Middle frontal gyrus (tissue), 1 donor: Measurements from ENCODE around the gene ZDHHC17.
"Not testable (repeated sequence)": the region's sequence is repeated elsewhere in the genome, so short reads cannot be mapped to it uniquely, and the experiment has no call there.

Experiments used
- DNase-seq: peaks from one replicate; pipeline ENCODE4 v3.0.0-alpha.2; 2015; ENCODE audit warnings: low spot score; ENCODE audit errors: extremely low spot score

The ZDHHC17 gene

DNA sequence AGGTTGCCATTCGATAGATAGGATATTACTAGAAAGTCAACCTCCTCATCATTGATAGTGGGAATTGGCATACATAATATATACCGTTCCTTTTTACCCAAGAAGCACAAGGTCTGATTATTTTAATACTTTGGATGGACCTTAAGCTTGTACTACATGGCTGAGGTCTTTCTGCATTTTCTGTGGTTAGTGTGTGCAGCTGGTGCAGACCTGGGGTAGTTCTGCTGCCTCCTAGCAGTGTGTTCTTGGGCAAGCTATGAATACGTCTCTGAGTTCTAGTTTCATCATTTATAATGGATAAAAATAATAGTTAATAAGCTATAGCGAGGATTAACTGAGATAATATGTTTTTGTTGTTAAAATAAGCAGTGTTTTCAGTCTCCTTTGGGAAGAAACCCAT lies 2.2 kb downstream of the ZDHHC17 start:
- DNase-seq: no peak

DNA sequence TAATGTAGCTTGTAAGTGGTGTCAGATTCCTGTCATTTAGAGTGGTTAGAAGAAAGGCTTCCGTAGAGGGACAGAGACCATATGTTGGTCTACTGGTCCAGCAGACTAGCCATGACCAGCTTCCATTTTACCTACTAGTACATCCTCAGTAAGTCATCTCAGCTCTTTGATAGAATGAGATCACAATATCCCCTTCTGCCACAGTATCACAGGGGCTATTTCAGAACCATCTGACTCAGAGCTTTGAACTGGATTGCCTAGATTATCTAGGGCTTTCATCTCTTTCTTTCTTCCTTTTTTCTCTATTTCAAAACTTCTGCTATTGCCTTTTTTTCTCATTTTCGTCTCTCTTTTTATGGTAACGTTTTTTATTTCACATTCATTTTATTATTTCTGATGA lies 4.7 kb downstream of the ZDHHC17 start:
- DNase-seq: no peak

DNA sequence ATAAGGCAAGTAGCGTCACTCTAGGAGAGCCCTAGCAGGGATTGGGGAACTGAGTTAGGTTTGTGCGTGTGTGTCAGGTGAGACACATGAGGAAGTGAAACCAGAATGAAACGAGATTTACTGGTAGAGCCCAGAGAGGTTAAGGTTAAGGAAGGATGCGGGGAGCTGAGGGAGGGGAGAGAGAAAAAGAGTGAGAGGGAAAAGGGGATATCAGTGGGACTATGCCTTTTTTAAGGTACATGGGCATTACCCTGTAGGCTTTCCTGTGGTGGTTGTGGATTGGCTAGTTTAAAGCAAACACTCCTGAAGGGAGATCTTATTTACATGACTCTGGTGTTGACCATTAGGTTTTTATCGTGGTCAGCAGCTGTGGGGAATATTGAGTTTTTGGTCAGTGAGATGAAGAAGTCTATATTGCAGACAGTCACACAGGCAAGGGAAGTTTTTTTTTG lies 13.9 kb downstream of the ZDHHC17 start:
- no peak for DNase-seq

DNA sequence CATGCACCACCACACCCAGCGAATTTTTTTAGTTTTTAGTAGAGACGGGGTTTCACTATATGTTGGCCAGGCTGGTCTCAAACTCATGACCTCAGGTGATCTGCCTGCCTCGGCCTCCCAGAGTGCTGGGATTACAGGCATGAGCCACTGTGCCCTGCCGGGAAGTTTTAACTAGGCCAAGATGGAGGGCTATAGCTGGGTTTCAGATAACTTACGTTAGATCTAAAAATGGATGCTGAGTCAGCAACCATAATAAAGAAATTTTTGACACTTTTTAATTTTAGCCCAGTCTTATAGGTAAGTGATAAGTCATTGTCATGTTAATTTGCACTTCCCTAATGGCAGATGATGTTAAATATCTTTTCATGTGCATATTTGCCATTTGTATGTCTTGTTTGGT lies 14.4 kb downstream of the ZDHHC17 start:
- no peak for DNase-seq

DNA sequence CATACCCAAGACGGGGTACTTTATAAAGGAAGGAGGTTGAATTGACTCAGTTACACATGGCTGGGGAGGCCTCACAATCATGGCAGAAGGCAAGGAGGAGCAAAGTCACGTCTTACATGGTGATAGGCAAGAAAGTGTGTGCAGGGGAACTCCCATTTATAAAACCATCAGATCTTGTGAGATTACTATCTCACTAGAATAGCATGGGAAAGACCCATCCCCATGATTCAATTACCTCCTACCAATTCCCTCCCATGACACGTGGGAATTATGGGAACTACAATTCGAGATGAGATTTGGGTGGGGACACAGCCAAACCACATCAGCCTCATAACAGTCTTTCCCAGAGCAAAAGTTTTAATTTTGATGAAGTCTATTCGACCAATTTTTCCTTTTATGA lies 15.4 kb downstream of the ZDHHC17 start:
- not testable (repeated sequence) for DNase-seq

DNA sequence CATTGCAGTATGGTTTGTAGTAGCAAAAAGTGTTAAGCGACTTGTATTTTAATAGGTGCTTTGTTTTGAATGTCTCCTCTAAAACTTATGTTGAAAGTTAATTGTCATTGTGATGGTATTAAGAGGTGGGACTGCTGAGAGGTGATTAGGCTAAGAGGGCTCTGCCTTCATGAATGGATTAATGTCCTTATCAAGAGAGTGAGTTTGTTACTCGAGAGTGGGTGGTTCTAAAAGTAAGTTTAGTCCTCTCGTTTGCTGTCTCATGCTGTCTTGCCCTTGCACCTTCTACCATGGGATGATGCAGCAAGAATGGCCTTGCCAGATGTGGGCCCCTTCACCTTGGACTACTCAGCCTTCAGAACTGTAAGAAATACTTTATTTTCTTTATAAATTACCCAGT lies 17.4 kb downstream of the ZDHHC17 start:
- no peak for DNase-seq

DNA sequence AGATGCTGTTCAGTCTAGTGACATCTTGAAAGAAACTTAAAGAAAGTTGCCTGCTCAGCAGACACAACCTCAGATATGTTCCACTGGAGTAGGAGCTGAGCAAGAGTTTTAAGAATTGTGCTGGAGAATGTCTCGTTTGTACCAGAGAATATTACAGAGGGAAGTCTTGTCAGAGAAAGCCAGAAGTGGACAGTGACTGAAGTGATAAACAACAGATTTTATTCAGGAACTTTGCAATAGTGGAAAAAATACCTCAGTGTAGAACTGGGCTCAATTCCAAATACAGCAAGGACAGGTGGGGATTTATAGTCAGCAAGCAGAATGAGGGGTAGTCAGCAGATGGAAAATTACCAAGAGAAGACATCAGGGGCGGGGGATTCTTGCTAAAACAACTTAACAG lies 18.6 kb downstream of the ZDHHC17 start:
- DNase-seq: no peak

DNA sequence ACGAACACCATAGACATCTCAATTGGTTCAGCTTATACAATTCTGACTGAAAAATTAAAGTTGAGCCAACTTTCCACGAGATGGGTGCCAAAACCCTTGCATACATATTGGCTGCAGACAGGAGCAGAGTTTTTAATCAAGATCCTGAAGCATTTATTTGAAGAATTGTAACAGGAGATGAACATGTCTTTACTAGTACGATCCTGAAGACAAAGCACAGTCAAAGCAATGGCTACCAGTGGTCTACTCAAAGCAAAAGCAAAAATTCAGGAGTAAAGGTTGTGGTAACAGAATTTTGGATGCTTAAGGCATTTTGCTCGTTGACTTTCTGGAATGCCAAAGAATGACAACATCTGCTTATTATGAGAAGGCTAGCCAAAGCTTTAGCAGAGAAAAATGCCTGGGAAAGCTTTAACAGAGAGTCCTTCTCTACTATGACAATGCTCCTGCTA lies 20.7 kb downstream of the ZDHHC17 start:
- no peak for DNase-seq

DNA sequence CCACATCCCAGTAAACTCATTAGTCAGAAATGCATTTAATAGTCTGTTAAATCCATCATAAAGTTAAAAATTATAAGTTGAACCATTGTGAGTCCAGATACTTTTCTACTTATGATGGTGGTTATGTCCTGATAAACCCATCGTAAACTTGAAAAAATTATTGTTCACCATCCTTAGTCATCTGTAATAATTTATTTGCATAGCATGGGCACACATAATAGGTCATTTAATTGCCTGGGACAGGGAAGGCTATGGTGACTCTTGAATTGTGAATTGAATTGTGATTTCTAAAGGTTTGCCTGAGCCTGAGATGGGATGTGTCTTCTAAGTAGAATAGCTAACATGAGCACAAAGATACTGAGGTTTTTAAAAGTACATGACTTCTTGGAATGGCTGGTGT lies 21.5 kb downstream of the ZDHHC17 start:
- no peak for DNase-seq

DNA sequence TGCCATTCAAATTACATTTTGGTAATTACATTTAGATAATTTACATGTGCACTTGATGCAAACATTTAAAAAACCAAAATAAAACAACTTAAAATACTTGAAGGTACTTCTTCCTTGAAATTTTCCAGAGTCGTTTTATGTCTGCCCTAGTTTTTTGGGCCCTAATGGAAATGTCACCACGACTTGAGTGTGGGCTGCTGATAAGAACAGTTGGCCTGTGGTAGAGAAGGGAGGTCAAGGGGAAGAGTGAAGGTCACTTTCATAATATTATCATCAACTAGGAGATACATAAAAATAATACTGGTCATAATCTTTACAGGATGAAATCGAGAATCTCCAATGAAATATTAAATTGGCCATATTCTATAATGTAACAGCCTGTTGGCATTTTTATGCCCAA lies 23.1 kb downstream of the ZDHHC17 start:
- no peak for DNase-seq

DNA sequence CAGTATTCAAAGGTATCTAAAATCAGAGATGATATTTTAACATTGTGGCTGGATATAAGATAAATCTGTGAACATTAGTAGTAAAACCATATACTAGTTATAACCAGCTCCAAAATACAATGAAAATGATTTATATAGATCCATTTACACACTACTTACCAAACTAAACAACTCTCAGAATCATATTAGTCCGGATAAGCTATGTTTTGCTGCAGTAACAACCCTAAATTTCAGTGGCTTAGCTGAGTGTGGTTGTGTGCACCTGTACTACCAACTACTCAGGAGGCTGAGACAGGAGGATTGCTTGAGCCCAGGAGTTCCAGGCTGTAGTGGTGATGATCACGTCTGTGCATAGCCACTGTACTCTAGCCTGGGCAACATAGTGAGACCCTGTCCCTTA lies 23.8 kb downstream of the ZDHHC17 start:
- no peak for DNase-seq

DNA sequence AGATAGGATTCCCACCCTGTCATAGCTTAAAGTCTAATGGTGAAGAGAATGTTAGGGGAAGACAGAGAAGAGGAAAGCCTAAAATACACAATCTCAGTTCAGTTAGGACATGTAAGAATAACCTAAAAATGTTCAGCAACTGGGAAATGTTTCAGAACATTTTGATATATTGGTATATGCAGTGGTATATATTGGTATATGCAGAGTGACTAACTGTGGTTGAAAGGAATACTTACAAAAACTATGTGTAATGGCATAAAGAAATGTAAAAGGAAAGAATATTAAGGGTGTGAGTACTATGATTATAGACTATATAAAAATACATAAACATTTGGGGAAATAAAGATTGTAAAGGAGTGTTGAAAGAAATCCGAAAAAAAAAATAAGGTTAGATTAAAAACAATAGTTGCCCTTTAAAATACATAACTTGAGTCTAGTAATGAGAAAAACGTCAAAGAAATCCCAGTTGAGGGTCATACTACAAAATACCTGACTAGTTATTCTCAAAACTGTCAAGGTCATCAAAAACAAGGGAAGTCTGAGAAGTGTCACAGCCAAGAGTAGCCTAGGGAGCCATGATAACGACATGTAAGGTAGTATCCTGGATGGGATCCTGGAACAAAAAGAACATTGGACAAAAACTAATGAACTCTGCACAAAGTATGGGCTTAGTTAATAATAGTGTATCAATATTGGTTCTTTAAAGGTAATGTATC lies 25.6 kb downstream of the ZDHHC17 start:
- no peak for DNase-seq

DNA sequence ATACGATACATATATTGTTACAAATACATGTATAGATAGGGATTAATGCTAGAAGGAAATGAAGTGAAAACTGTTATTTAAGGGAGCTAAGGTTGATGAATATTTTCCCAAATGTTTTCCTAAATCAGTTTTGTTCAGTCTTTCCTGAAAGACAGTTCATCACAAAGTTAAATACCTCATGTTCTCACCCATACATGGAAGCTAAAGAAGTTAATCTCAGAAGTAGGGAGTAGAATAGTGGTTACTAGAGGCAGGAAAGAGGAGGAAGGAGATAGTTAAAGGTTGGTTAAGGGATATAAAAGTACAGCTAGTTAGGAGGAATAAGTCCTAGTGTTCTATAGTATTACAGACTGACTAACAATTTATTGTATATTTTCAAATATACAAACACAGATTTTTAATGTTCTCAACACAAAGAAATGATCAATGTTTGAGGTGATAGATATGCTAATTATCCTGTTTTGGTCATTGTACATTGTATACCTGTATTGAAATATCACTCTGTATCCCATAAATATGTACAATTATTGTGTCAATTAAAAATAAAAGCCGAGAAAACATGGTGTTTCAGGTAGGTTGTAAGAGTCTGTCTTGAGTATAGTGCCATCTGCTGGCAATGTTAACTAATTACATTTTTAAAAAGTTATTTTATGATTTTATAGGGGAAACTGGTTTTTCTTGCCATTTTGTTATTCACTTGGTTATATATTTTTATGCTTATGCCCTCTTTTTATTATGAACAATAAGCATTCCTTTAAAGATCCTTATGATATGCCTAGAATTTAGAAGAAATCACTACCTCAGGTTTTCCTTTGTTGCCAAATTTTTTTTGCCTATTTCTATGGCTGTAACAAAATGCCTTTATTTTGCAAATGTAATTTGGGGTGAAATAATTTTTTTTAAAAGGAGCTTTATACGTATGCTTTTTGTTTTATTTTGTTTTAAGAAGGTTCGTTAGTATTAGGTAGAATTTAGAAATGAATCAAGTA lies 26.9 kb downstream of the ZDHHC17 start:
- DNase-seq: no peak

DNA sequence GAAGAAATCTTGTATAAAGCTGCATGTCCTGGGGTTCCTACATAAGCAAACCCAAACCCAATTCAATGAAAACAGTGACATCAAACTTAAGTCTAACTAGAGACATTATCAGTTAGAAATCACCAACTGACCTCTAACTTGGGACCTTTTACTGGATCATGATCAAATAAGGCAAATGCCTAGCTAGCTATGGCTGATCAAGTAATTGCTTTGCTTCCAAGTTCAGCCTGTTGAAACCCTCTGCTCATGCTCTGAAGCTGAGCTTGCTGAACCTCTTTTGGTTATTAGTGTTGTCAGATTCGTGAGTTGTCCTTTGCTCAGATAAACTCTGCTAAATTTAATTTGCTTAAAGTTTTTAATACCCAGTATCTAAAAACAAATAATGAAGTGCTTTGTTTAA lies 28.9 kb downstream of the ZDHHC17 start:
- DNase-seq: no peak

DNA sequence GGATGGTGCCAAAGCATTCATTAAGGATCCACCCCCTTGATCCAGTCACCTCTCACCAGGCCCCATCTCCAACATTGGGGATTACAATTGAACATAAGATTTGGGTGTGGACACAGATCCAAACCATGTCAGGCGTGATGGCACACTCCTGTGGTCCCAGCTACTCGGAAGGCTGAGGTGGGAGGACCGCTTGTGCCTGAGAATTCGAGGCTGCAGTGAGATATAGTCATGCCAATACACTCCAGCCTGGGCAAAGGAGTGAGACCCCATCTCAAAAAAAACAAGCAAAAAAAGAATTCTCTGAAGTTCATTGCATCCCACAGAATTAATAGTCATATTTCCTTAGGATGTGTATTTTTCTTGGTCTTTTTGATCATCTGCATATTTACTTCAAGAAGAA lies 34.9 kb downstream of the ZDHHC17 start:
- DNase-seq: no peak

DNA sequence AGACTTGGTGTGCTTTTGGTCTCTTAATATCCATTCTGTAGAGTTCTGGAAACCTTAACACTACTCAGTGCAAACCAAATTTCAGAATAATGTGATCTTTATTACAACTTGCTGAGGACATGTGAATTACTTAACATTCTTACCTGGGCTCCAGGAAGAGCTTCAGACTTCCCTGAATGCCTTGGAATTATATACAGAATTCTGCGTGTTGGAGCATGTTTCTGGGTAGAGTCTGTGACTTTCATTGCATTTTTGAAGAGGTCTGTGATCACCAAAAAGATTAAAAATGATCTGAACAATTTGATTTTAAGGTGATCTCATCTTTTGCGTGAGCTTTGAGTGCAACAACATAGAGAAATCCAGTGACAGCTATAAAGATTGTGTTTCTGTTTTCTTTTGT lies 35.4 kb downstream of the ZDHHC17 start:
- no peak for DNase-seq

DNA sequence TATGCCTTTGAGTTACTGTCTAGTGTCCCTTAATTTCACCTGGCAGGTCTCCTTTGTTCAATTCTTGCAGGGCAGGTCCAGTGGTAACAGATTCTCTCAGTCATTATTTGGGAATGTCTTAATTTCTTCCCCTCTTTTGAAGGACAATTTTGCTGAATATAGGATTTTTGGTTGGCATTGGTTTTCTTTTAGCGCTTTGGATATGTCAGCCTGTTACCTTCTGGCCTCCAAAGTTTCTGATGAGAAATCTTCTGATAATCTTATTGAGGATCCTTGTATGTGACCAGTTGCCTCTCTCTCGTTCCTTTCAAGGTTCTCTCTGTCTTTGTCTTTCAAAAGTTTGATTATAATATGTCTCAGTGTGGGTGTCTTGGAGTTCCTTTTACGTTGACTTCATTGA lies 38.1 kb downstream of the ZDHHC17 start:
- DNase-seq: no peak

DNA sequence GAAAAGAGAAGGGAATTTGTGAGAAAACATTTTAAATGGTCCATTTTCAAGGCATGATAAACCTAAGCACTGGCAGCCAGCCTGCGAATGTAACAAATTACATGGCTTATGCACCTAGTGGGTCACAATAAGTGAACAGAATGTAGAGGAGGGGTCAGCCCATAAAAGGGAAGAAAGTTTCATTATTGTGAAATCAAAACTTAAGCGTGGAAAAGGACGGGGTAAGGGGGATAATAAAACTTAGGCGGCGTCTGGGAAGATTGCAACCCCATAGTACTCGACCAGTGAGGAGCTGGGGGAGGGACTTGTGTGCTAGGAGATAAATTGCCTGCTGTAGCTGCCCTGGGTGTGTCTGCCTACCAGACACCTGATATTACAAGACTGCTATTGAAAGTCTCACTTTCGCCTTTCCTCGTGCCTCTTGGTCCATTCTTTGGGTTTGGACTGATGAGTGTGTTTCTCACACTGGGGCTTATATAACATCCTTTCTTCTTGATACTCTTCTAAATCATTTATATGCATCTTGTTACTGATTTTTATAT lies 40.6 kb downstream of the ZDHHC17 start:
- DNase-seq: no peak

DNA sequence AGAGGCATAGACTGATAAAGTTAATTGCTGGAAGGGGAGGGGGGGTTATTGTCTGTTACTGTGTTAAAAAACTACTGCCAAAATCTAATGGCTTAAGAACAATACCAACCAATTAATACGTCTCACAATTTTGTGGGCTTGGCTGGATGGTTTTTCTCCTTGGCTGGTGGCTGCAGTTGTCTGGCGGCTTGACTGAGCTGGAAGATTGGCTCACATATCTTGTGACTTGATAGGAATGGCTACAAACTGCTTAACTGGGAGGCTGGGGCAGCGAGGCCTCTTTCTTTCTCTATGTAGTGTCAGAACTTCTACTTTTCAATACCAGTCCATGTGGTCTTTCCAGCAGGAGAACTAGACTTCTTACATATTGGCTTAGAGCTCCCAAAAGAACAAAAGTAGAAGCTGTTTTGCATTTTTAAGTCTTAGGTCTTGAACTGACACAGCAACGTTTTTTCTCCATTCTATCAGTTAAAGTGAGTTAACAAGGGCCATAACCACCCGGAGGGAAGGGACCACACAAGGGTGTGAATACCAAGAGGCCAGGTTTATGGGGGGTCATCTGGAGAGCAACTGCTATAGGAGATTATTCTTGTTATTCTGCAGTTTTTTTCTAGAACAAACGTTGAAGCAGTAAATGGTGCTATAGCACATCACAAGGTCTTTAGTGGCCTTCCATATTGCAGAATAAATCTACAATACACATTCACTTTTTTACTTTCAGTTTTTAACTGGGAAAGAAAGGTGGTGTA lies 46.9 kb downstream of the ZDHHC17 start:
- DNase-seq: no peak

DNA sequence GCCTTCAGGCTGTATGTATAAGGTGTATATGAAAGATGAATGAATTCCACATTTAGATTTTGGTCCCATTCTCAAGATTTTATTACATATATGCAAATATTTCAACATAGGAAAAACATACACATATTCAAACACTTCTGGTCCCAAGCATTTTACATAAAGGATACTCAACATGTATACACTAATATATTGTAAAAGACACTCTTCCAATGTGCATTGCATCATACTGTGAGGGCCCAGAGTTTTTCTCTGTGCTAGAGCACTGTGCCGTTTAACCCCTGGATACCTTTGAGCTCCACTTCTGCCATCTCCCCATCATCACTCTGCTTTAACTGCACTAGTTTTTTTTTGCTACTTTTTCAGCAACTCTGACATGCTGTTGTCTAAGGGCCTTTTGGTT lies 48.1 kb downstream of the ZDHHC17 start:
- no peak for DNase-seq

DNA sequence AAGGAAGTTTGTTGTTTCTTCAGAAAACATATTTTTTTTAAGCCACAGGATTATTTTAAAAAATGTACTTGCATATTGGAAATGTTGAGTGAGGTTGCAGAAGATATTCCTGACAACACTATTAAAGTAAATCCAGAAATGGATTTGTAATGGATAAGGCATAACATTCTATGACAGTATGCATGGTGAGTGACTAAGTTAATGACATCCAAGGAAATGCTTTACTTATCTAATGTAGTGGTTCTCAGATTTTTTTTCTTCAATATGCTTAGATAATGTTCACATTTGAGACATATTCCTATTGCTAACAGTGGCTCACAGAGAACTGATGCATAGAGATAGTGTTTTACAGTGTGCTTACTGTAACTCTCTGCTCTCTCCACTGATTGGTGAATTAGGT lies 49.4 kb downstream of the ZDHHC17 start:
- no peak for DNase-seq
